Activated naive CD4-positive, alpha-beta T cell (primary cell): Measurements from ENCODE around the gene MBNL1.

Experiments
- DNase-seq, 4 experiments: peaks; one replicate each; lab custom pipeline; 2025; lab: John Stamatoyannopoulos, UW

The MBNL1 gene

GRCh38 chr3:152298393-152299248, 29.9 kb downstream of the MBNL1 start:
- DNase-seq, result no peak

- peak in 1 of 4 experiments; percentile 11 for DNase-seq
Measured at GRCh38 chr3:152299249-152299976, 30.7 kb downstream of the MBNL1 start.

GRCh38 chr3:152300029-152300731, 31.5 kb downstream of the MBNL1 start:
- DNase-seq, result no peak

GRCh38 chr3:152301745-152302181, 33.0 kb downstream of the MBNL1 start:
- DNase-seq, result no peak

- no peak for DNase-seq
Measured at GRCh38 chr3:152302521-152303021, 33.8 kb downstream of the MBNL1 start.

- DNase-seq, result no peak
Measured at GRCh38 chr3:152304160-152304559, 35.4 kb downstream of the MBNL1 start.

- no peak for DNase-seq
Measured at GRCh38 chr3:152305075-152305474, 36.3 kb downstream of the MBNL1 start.

- no peak for DNase-seq
Measured at GRCh38 chr3:152307829-152308474, 39.2 kb downstream of the MBNL1 start.

- no peak for DNase-seq
Measured at GRCh38 chr3:152308475-152308844, 39.7 kb downstream of the MBNL1 start.

GRCh38 chr3:152309031-152309430, 40.3 kb downstream of the MBNL1 start:
- DNase-seq, result no peak

GRCh38 chr3:152309535-152310307, 41.0 kb downstream of the MBNL1 start:
- DNase-seq, result no peak

GRCh38 chr3:152313430-152313829, 44.7 kb downstream of the MBNL1 start:
- no peak for DNase-seq

GRCh38 chr3:152313914-152314313, 45.2 kb downstream of the MBNL1 start:
- DNase-seq, result no peak

GRCh38 chr3:152314677-152315353, 46.1 kb downstream of the MBNL1 start:
- DNase-seq, result no peak

GRCh38 chr3:152315623-152316022, 46.9 kb downstream of the MBNL1 start:
- DNase-seq, result no peak

- DNase-seq, result no peak
Measured at GRCh38 chr3:152316318-152316717, 47.6 kb downstream of the MBNL1 start.

GRCh38 chr3:152317184-152317583, 48.5 kb downstream of the MBNL1 start:
- DNase-seq, result no peak

GRCh38 chr3:152317956-152318355, 49.2 kb downstream of the MBNL1 start:
- no peak for DNase-seq

- DNase-seq, result no peak
Measured at GRCh38 chr3:152318512-152318911, 49.8 kb downstream of the MBNL1 start.

- no peak for DNase-seq
Measured at GRCh38 chr3:152319256-152319655, 50.5 kb downstream of the MBNL1 start.
